Osteoblast (primary cell): ENCODE data around the gene FKBP1A. TPM values are rescaled to one million over a fixed set of nuclear protein-coding genes. Genes with fewer than 3 reads are reported as not detected.

ENCODE experiments used
- DNase-seq: peaks from one replicate; pipeline ENCODE4 v3.0.0; 2011; ENCODE audit warnings: low spot score, mixed read lengths; ENCODE audit not compliant: insufficient read length; ENCODE audit errors: missing footprints
- H2AFZ ChIP-seq: 2 replicates; pipeline ENCODE4 v1.6.0; 2011; ENCODE audit warnings: mild to moderate bottlenecking, low read length
- H3K27ac ChIP-seq: 2 replicates; pipeline ENCODE4 v1.5.1; 2011; ENCODE audit warnings: mild to moderate bottlenecking, low read depth, low read length, moderate library complexity
- H3K27me3 ChIP-seq: 2 replicates; pipeline ENCODE4 v1.6.0; 2012; ENCODE audit warnings: mild to moderate bottlenecking, control low read depth, inconsistent platforms, low read length, moderate library complexity; ENCODE audit not compliant: insufficient read depth
- H3K36me3 ChIP-seq: 2 replicates; pipeline ENCODE4 v1.5.1; 2011; ENCODE audit warnings: mild to moderate bottlenecking, low read length, control low read depth, moderate library complexity; ENCODE audit not compliant: insufficient read depth
- H3K4me1 ChIP-seq: 2 replicates; pipeline ENCODE4 v1.5.1; 2011; ENCODE audit warnings: mild to moderate bottlenecking, low read length, control low read depth, moderate library complexity; ENCODE audit not compliant: insufficient read depth
- H3K4me2 ChIP-seq: 2 replicates; pipeline ENCODE4 v1.6.0; 2011; ENCODE audit warnings: mild to moderate bottlenecking, low read length; ENCODE audit not compliant: insufficient read depth
- H3K4me3 ChIP-seq: fragments of 200-600 bp; sonication (generic); 3 replicates; pipeline ENCODE4 v1.5.1; 2012; ENCODE audit warnings: mild to moderate bottlenecking, low read length, inconsistent platforms; ENCODE audit not compliant: insufficient read depth
- H3K79me2 ChIP-seq: 2 replicates; pipeline ENCODE4 v1.6.0; 2012; ENCODE audit warnings: mild to moderate bottlenecking, low read length, control low read depth, inconsistent platforms; ENCODE audit not compliant: insufficient read depth
- H3K9me3 ChIP-seq: 2 replicates; pipeline ENCODE4 v1.5.1; 2011; ENCODE audit warnings: low read depth, low read length, control low read depth
- H4K20me1 ChIP-seq: 2 replicates; pipeline ENCODE4 v1.6.0; 2012; ENCODE audit warnings: mild to moderate bottlenecking, low read length, control low read depth; ENCODE audit not compliant: insufficient read depth
- total RNA-seq: library from RNA; depleted of rRNA; stranded (reverse); fragments of >200 nt; gene quantifications from 2 replicates; pipeline ENCODE4 v1.2.3, GENCODE V29; 2012
- TF ChIP-seq, protein P1 (sequence below): IDR thresholded peaks from 2 replicates; pipeline ENCODE4 v1.5.1; 2011; ENCODE audit warnings: mild to moderate bottlenecking, low read depth, low read length, moderate library complexity; ENCODE audit errors: extremely low read depth

Gene FKBP1A
- total RNA-seq, 1 donor: 154 TPM

GRCh38 chr20:1341561-1342265 is 51.1 kb downstream of the FKBP1A start:
- H3K9me3 ChIP-seq: no peaks in the 10 kb centered on the region
- H3K4me3 ChIP-seq: no peak overlapping the region
- peak; percentile 60 for DNase-seq
- peaks cover 30% of the 10 kb centered on the region for H3K4me1 ChIP-seq
- peaks cover 1% of the 10 kb centered on the region for H4K20me1 ChIP-seq
- no peaks in the 10 kb centered on the region for H3K27me3 ChIP-seq
- H3K36me3 ChIP-seq: peaks cover 2% of the 10 kb centered on the region
- peaks cover 9% of the 10 kb centered on the region for H3K79me2 ChIP-seq
- H2AFZ ChIP-seq: no peak overlapping the region
- TF ChIP-seq, protein P1, sequence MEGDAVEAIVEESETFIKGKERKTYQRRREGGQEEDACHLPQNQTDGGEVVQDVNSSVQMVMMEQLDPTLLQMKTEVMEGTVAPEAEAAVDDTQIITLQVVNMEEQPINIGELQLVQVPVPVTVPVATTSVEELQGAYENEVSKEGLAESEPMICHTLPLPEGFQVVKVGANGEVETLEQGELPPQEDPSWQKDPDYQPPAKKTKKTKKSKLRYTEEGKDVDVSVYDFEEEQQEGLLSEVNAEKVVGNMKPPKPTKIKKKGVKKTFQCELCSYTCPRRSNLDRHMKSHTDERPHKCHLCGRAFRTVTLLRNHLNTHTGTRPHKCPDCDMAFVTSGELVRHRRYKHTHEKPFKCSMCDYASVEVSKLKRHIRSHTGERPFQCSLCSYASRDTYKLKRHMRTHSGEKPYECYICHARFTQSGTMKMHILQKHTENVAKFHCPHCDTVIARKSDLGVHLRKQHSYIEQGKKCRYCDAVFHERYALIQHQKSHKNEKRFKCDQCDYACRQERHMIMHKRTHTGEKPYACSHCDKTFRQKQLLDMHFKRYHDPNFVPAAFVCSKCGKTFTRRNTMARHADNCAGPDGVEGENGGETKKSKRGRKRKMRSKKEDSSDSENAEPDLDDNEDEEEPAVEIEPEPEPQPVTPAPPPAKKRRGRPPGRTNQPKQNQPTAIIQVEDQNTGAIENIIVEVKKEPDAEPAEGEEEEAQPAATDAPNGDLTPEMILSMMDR: no peak
- H3K4me2 ChIP-seq: no peak overlapping the region
- peak overlapping the region; percentile 57 for H3K27ac ChIP-seq

- DNase-seq: peak; percentile 59
- no peak overlapping the region for H3K4me3 ChIP-seq
- no peak overlapping the region for H3K4me2 ChIP-seq
- H3K79me2 ChIP-seq: peaks cover 21% of the 10 kb centered on the region
- H4K20me1 ChIP-seq: peaks cover 18% of the 10 kb centered on the region
- H2AFZ ChIP-seq: no peak overlapping the region
- no peaks in the 10 kb centered on the region for H3K9me3 ChIP-seq
- TF ChIP-seq, protein P1: no peak
- H3K36me3 ChIP-seq: no peaks in the 10 kb centered on the region
- H3K4me1 ChIP-seq: peaks cover 31% of the 10 kb centered on the region
- H3K27me3 ChIP-seq: no peaks in the 10 kb centered on the region
- H3K27ac ChIP-seq: no peak overlapping the region
Observed at GRCh38 chr20:1338801-1339200, 54.1 kb downstream of the FKBP1A start.

GRCh38 chr20:1338096-1338495 is 54.8 kb downstream of the FKBP1A start:
- H3K4me3 ChIP-seq: no peak overlapping the region
- peaks cover under 1% of the 10 kb centered on the region for H3K36me3 ChIP-seq
- no peaks in the 10 kb centered on the region for H3K9me3 ChIP-seq
- no peaks in the 10 kb centered on the region for H3K27me3 ChIP-seq
- H3K4me1 ChIP-seq: peaks cover 24% of the 10 kb centered on the region
- no peak overlapping the region for H2AFZ ChIP-seq
- TF ChIP-seq, protein P1: no peak
- DNase-seq: no peak
- no peak overlapping the region for H3K27ac ChIP-seq
- no peak overlapping the region for H3K4me2 ChIP-seq
- peaks cover 19% of the 10 kb centered on the region for H4K20me1 ChIP-seq
- H3K79me2 ChIP-seq: peaks cover 28% of the 10 kb centered on the region

DNA sequence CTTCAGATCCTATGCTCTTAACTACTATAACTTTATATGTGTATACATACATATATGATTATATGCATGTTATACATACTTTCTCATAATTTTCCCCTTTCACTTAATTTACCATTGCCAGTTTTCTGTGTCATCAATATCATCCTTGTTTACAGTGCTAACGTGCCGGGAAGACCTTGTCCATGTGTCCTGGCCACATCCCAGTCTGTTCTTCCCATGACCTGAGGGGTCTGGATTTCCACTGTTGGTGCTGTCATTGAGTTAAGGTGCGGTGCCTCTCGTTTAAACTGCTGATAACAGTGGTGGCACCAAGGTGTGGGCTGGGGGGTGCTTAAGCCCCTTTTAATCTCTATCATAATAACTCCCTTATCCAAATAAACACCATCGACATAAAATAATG is 55.4 kb downstream of the FKBP1A start:
- H3K4me3 ChIP-seq: no peak overlapping the region
- no peak overlapping the region for H3K27ac ChIP-seq
- H4K20me1 ChIP-seq: peaks cover 23% of the 10 kb centered on the region
- H3K79me2 ChIP-seq: peaks cover 34% of the 10 kb centered on the region
- H3K9me3 ChIP-seq: no peaks in the 10 kb centered on the region
- H3K27me3 ChIP-seq: no peaks in the 10 kb centered on the region
- TF ChIP-seq, protein P1: no peak
- DNase-seq: no peak
- no peak overlapping the region for H3K4me2 ChIP-seq
- peaks cover 7% of the 10 kb centered on the region for H3K36me3 ChIP-seq
- no peak overlapping the region for H2AFZ ChIP-seq
- peaks cover 21% of the 10 kb centered on the region for H3K4me1 ChIP-seq
